H1 (cell line): ENCODE data around the gene TMEM212. TPM values are rescaled to one million over a fixed set of nuclear protein-coding genes. Genes with fewer than 3 reads are reported as not detected.

Experiments used
- CTCF ChIA-PET: fragments of 300-600 bp; sonication (Branson Sonifier 250); formaldehyde crosslinking; loops from one replicate; lab custom pipeline; 2021; ENCODE audit not compliant: partially characterized antibody; lab: Charles Lee
- POLR2A ChIA-PET: fragments of 300-600 bp; sonication (Branson Sonifier 250); formaldehyde crosslinking; loops from one replicate; lab custom pipeline; 2021; ENCODE audit warnings: inconsistent platforms; ENCODE audit not compliant: partially characterized antibody; lab: Charles Lee
- DNase-seq, 2 experiments: peaks; one replicate each; pipeline versions ENCODE4 v3.0.0 to v3.0.0-alpha.2; 2010 to 2022; ENCODE audit warnings: low spot score in 2 of 2, low read depth in 1 of 2, mixed read lengths in 1 of 2
- FAIRE-seq: peaks from 2 replicates; lab custom pipeline; 2011; peaks lifted over from hg19 to GRCh38; lab: Jason Lieb, UNC
- H2AFZ ChIP-seq: 2 replicates; pipeline ENCODE4 v1.8.1; 2012; ENCODE audit warnings: low read length, inconsistent platforms
- H2AK5ac ChIP-seq: 2 replicates; pipeline ENCODE4 v1.6.1; 2013; ENCODE audit warnings: low read depth, low read length
- H2BK120ac ChIP-seq: replicated peaks from 2 replicates; pipeline ENCODE3; 2013; ENCODE audit warnings: low read depth, low read length, inconsistent platforms
- H2BK12ac ChIP-seq: 2 replicates; pipeline ENCODE4 v1.6.1; 2013; ENCODE audit warnings: low read depth, low read length
- H2BK15ac ChIP-seq: 2 replicates; pipeline ENCODE4 v1.6.1; 2013; ENCODE audit warnings: low read length
- H2BK20ac ChIP-seq: 2 replicates; pipeline ENCODE4 v1.6.1; 2013; ENCODE audit warnings: low read length
- H2BK5ac ChIP-seq: 2 replicates; pipeline ENCODE4 v1.6.1; 2013; ENCODE audit warnings: low read depth, low read length
- H3K14ac ChIP-seq: 2 replicates; pipeline ENCODE4 v1.6.1; 2013; ENCODE audit warnings: inconsistent platforms; ENCODE audit not compliant: insufficient read length
- H3K18ac ChIP-seq: 2 replicates; pipeline ENCODE4 v1.6.1; 2013; ENCODE audit warnings: low read length; ENCODE audit errors: extremely low read depth
- H3K23ac ChIP-seq: 2 replicates; pipeline ENCODE4 v1.6.1; 2013; ENCODE audit warnings: inconsistent platforms; ENCODE audit not compliant: insufficient read length
- H3K23me2 ChIP-seq: 2 replicates; pipeline ENCODE4 v1.6.1; 2013; ENCODE audit warnings: low read depth, low read length
- H3K27ac ChIP-seq: 2 replicates; pipeline ENCODE4 v1.6.1; 2011; ENCODE audit warnings: low read depth, low read length, inconsistent platforms
- H3K27me3 ChIP-seq, 4 experiments: replicated peaks in 1 of 4; 1 replicate in 1 of 4; 2 replicates in 3 of 4; pipeline versions ENCODE4 v1.6.1 to v1.8.1; 2011 to 2013; ENCODE audit warnings: low read length in 3 of 4, mild to moderate bottlenecking in 3 of 4, inconsistent platforms in 2 of 4, mixed read lengths in 2 of 4, moderate library complexity in 1 of 4; ENCODE audit not compliant: control insufficient read depth in 3 of 4, insufficient read depth in 3 of 4; ENCODE audit errors: extremely low read depth in 1 of 4
- H3K36me3 ChIP-seq, 4 experiments: 2 replicates each; pipeline versions ENCODE4 v1.6.1 to v1.8.1; 2011 to 2013; ENCODE audit warnings: mild to moderate bottlenecking in 4 of 4, low read length in 3 of 4, moderate library complexity in 2 of 4, control low read depth in 1 of 4, inconsistent platforms in 1 of 4; ENCODE audit not compliant: insufficient read depth in 4 of 4, control insufficient read depth in 2 of 4
- H3K4ac ChIP-seq: replicated peaks from 2 replicates; pipeline ENCODE3; 2013; ENCODE audit warnings: low read length, low read depth, mixed read lengths, inconsistent platforms; ENCODE audit not compliant: insufficient read length
- H3K4me1 ChIP-seq, 4 experiments: replicated peaks in 1 of 4; 1 replicate in 1 of 4; 2 replicates in 3 of 4; pipeline versions ENCODE4 v1.6.1 to v1.8.1; 2011 to 2013; ENCODE audit warnings: low read length in 3 of 4, inconsistent platforms in 2 of 4, mixed read lengths in 1 of 4; ENCODE audit not compliant: insufficient read depth in 4 of 4, control insufficient read depth in 3 of 4
- H3K4me2 ChIP-seq, 2 experiments: 2 replicates each; pipeline versions ENCODE4 v1.6.1 to v1.8.1; 2011 to 2013; ENCODE audit warnings: low read depth in 2 of 2, low read length in 2 of 2, control low read depth in 1 of 2, inconsistent platforms in 1 of 2, mild to moderate bottlenecking in 1 of 2; ENCODE audit not compliant: insufficient read depth in 1 of 2
- H3K4me3 ChIP-seq, 4 experiments: fragments of 200-600, 300-600 bp in 1 of 4; sonication (generic), shearing (Covaris generic), sonication (Bioruptor Twin) in 1 of 4; 2 replicates each; pipeline versions ENCODE4 v1.5.1 to v1.8.1; 2011 to 2016; ENCODE audit warnings: low read length in 4 of 4, low read depth in 3 of 4, control low read depth in 2 of 4, inconsistent platforms in 2 of 4, mild to moderate bottlenecking in 2 of 4, mixed read lengths in 1 of 4, moderate library complexity in 1 of 4; ENCODE audit not compliant: insufficient read depth in 2 of 4; ENCODE audit errors: extremely low read depth in 1 of 4
- H3K56ac ChIP-seq: replicated peaks from 2 replicates; pipeline ENCODE3; 2013; ENCODE audit warnings: low read depth, mild to moderate bottlenecking, mixed read lengths, low read length, inconsistent platforms; ENCODE audit not compliant: insufficient read length
- H3K79me1 ChIP-seq: 2 replicates; pipeline ENCODE4 v1.6.1; 2013; ENCODE audit warnings: low read depth, low read length, control low read depth
- H3K79me2 ChIP-seq, 2 experiments: 2 replicates each; pipeline versions ENCODE4 v1.6.1 to v1.8.1; 2012 to 2013; ENCODE audit warnings: low read length in 2 of 2, mild to moderate bottlenecking in 2 of 2, inconsistent platforms in 1 of 2; ENCODE audit not compliant: insufficient read depth in 2 of 2, control insufficient read depth in 1 of 2
- H3K9ac ChIP-seq, 4 experiments: replicated peaks in 1 of 4; 1 replicate in 1 of 4; 2 replicates in 3 of 4; pipeline versions ENCODE4 v1.6.1 to v1.8.1; 2011 to 2013; ENCODE audit warnings: low read depth in 3 of 4, low read length in 3 of 4, control low read depth in 2 of 4, mild to moderate bottlenecking in 2 of 4, moderate library complexity in 2 of 4, inconsistent platforms in 1 of 4; ENCODE audit errors: extremely low read depth in 1 of 4
- H3K9me3 ChIP-seq, 2 experiments: 2 replicates each; pipeline versions ENCODE4 v1.6.1 to v1.8.1; 2012 to 2013; ENCODE audit warnings: mild to moderate bottlenecking in 2 of 2, moderate library complexity in 2 of 2, control low read depth in 1 of 2, inconsistent platforms in 1 of 2, low read depth in 1 of 2, low read length in 1 of 2, mixed read lengths in 1 of 2; ENCODE audit not compliant: insufficient read depth in 2 of 2
- H4K20me1 ChIP-seq, 2 experiments: replicated peaks in 1 of 2; 2 replicates each; pipeline versions ENCODE3 to v1.8.1; 2011 to 2013; ENCODE audit warnings: inconsistent platforms in 2 of 2, low read length in 2 of 2, mild to moderate bottlenecking in 1 of 2; ENCODE audit not compliant: insufficient read depth in 2 of 2, control insufficient read depth in 1 of 2
- H4K5ac ChIP-seq: 2 replicates; pipeline ENCODE4 v1.6.1; 2013; ENCODE audit warnings: low read length, low read depth, mixed read lengths, inconsistent platforms; ENCODE audit not compliant: insufficient read length
- H4K8ac ChIP-seq: 2 replicates; pipeline ENCODE4 v1.8.0; 2013; ENCODE audit warnings: mild to moderate bottlenecking, moderate library complexity, low read length, inconsistent platforms; ENCODE audit not compliant: insufficient read depth; ENCODE audit errors: extremely low read depth
- H4K91ac ChIP-seq: replicated peaks from 2 replicates; pipeline ENCODE3; 2013; ENCODE audit warnings: low read length, mixed read lengths, inconsistent platforms; ENCODE audit not compliant: insufficient read length
- CEBPB ChIP-seq: IDR thresholded peaks from 2 replicates; pipeline ENCODE4 v1.6.1; 2012; ENCODE audit warnings: low read depth, low read length
- CREB1 ChIP-seq: IDR thresholded peaks from 2 replicates; pipeline ENCODE4 v1.6.1; 2012; ENCODE audit warnings: inconsistent platforms
- CTBP2 ChIP-seq: IDR thresholded peaks from 2 replicates; pipeline ENCODE4 v1.7.0; 2011; ENCODE audit warnings: borderline replicate concordance, mild to moderate bottlenecking, moderate library complexity, mixed read lengths, low read length; ENCODE audit not compliant: insufficient read depth, insufficient read length
- GTF2F1 ChIP-seq: IDR thresholded peaks from 2 replicates; pipeline ENCODE4 v1.6.1; 2012; ENCODE audit warnings: low read depth, low read length, improper control_type of control experiment, borderline replicate concordance
- JUN ChIP-seq: IDR thresholded peaks from 2 replicates; pipeline ENCODE4 v1.6.1; 2011; ENCODE audit warnings: low read depth, mild to moderate bottlenecking, improper control_type of control experiment, low read length
- KDM5A ChIP-seq: fragments of 200-600 bp; IDR thresholded peaks from 2 replicates; pipeline ENCODE4 v1.7.1; 2012; ENCODE audit warnings: mild to moderate bottlenecking, low read length, inconsistent platforms, mixed read lengths
- POLR2A ChIP-seq, 2 experiments: IDR thresholded peaks; 1 replicate in 1 of 2; 2 replicates in 1 of 2; pipeline ENCODE4 v1.6.1; 2011; ENCODE audit warnings: low read depth in 2 of 2, low read length in 2 of 2, mild to moderate bottlenecking in 2 of 2; ENCODE audit errors: control extremely low read depth in 1 of 2
- RAD21 ChIP-seq, 2 experiments: IDR thresholded peaks in 1 of 2; conservative IDR thresholded peaks in 1 of 2; 2 replicates each; pipeline ENCODE4 v1.6.1; 2011; ENCODE audit warnings: low read depth in 2 of 2, low read length in 2 of 2, improper control_type of control experiment in 1 of 2, inconsistent platforms in 1 of 2, mild to moderate bottlenecking in 1 of 2, moderate library complexity in 1 of 2
- RNF2 ChIP-seq: fragments of 200-900, 300-1000 bp; sonication (generic); IDR thresholded peaks from 2 replicates; pipeline ENCODE4 v1.7.1; 2016; ENCODE audit warnings: borderline replicate concordance, low read depth, mild to moderate bottlenecking, antibody characterized with exemption, low read length; ENCODE audit not compliant: poor library complexity, severe bottlenecking; ENCODE audit errors: missing control alignments
- RXRA ChIP-seq: IDR thresholded peaks from 2 replicates; pipeline ENCODE4 v1.6.1; 2011; ENCODE audit warnings: low read depth, mild to moderate bottlenecking, low read length, moderate library complexity; ENCODE audit not compliant: insufficient read depth
- TAF1 ChIP-seq: IDR thresholded peaks from 2 replicates; pipeline ENCODE4 v1.6.1; 2011; ENCODE audit warnings: mild to moderate bottlenecking, low read depth, low read length
- WGBS, 2 experiments: shearing (Covaris generic) in 1 of 2; methylation state at CpG; one replicate each; pipeline versions ENCODE4 v1.1.6 to v1.1.7; 2013 to 2015; ENCODE audit warnings: low lambda C conversion rate in 2 of 2, mixed read lengths in 2 of 2, inconsistent platforms in 1 of 2, low coverage in 1 of 2, missing lambda C conversion rate in 1 of 2; ENCODE audit not compliant: insufficient replicate concordance in 2 of 2, insufficient coverage in 1 of 2, insufficient read length in 1 of 2; ENCODE audit errors: extremely low coverage in 1 of 2, missing lambda C conversion rate in 1 of 2; 5-methylcytosine and 5-hydroxymethylcytosine counted together
- polyA plus RNA-seq, 7 experiments: library from polyadenylated mRNA; depleted of rRNA in 3 of 7; stranded (reverse) in 5 of 7; unstranded in 2 of 7; fragments of >200 nt in 5 of 7; fragments of 200-250 nt in 2 of 7; gene quantifications; 1 replicate in 5 of 7; 2 replicates in 1 of 7; 4 replicates in 1 of 7; pipeline versions ENCODE4 v1.2.1 to v1.2.3, GENCODE V29; 2011 to 2013; ENCODE audit warnings: missing spikeins in 2 of 7, mixed read lengths in 2 of 7
- total RNA-seq: library from RNA; stranded (reverse); fragmentation: NEBNext Ultra II Directional; extraction: Animal tissue kit (Norgen Biotek cat#: 25700); gene quantifications from 2 replicates; pipeline ENCODE4 v1.2.1, GENCODE V29; 2021
- TF ChIP-seq, protein P1 (sequence below): IDR thresholded peaks from 2 replicates; pipeline ENCODE4 v1.6.1; 2012; ENCODE audit warnings: low read length, inconsistent platforms

Gene TMEM212
- total and polyA plus RNA-seq, 2 of the 8 experiments (the other 6 are each of a cell fraction or from before 2014, with no cell fraction given), result not detected

GRCh38 chr3:171821044-171821443 lies 22.1 kb upstream of the TMEM212 start:
- Histone ChIP-seq H3K36me3 (no peaks in the 10 kb centered on the region), H4K8ac (no peak overlapping the region), H3K79me2 (no peaks in the 10 kb centered on the region), H3K9me3 (no peaks in the 10 kb centered on the region), H3K4me3 (no peak overlapping the region), H3K18ac (no peak overlapping the region), H3K23me2 (no peaks in the 10 kb centered on the region), H3K79me1 (no peaks in the 10 kb centered on the region), H3K27me3 (no peaks in the 10 kb centered on the region), H2BK20ac (no peak overlapping the region), H2BK15ac (no peak overlapping the region), H3K4me1 (peaks cover 2 to 8% (median 4%) of the 10 kb centered on the region in 4 experiments; a peak in 4 of 7 replicates), H3K56ac (no peak overlapping the region), H4K91ac (no peak overlapping the region), H2BK120ac (no peak overlapping the region), H3K14ac (no peak overlapping the region), H4K20me1 (no peaks in the 10 kb centered on the region), H3K4me2 (no peak overlapping the region), H2BK5ac (no peak overlapping the region), H2AK5ac (no peak overlapping the region), H3K9ac (no peak overlapping the region), H3K23ac (no peak overlapping the region), H2BK12ac (no peak overlapping the region), H3K4ac (no peak overlapping the region), H2AFZ (no peak overlapping the region), H4K5ac (no peak overlapping the region), H3K27ac (no peak overlapping the region)
- POLR2A ChIA-PET, result no interaction called here
- CTCF ChIA-PET, result no interaction called here
- DNase-seq, result no peak
- no peak for FAIRE-seq
- 65% methylated on average over 3 of the region's 3 CpGs; no CpG with 5 or more reads in 1 of the 2 experiments for WGBS, 2 experiments
- TF ChIP-seq CTBP2, result no peak
- TF ChIP-seq JUN, result no peak
- TF ChIP-seq RXRA, result no peak
- no peak for TF ChIP-seq RAD21 (IDR thresholded peaks at IDR 0.05 in 1 of 2, conservative IDR thresholded peaks at IDR 0.05 in 1 of 2; ENCODE audit: low read depth in 2 of 2, low read length in 2 of 2)
- no peak for TF ChIP-seq KDM5A
- no peak for TF ChIP-seq TAF1
- TF ChIP-seq GTF2F1, result no peak
- TF ChIP-seq, protein P1, sequence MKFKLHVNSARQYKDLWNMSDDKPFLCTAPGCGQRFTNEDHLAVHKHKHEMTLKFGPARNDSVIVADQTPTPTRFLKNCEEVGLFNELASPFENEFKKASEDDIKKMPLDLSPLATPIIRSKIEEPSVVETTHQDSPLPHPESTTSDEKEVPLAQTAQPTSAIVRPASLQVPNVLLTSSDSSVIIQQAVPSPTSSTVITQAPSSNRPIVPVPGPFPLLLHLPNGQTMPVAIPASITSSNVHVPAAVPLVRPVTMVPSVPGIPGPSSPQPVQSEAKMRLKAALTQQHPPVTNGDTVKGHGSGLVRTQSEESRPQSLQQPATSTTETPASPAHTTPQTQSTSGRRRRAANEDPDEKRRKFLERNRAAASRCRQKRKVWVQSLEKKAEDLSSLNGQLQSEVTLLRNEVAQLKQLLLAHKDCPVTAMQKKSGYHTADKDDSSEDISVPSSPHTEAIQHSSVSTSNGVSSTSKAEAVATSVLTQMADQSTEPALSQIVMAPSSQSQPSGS, result no peak
- TF ChIP-seq CEBPB, result no peak
- no peak for TF ChIP-seq CREB1
- TF ChIP-seq POLR2A (IDR thresholded peaks at IDR 0.05; ENCODE audit: control extremely low read depth in 1 of 2, low read depth in 2 of 2, low read length in 2 of 2), result no peak
- no peak for TF ChIP-seq RNF2
